Stimulated activated CD8-positive, alpha-beta memory T cell treated with anti-CD3 and anti-CD28 coated beads, Interleukin-12 subunit alpha, Interleukin-12 subunit beta, amount 100 ng/mL, for 24 hours (primary cell): ENCODE results near the gene HMX2.
"Not testable (repeated sequence)": the region's sequence is repeated elsewhere in the genome, so short reads cannot be mapped to it uniquely, and the experiment has no call there.

Experiments
- DNase-seq: peaks from one replicate; pipeline ENCODE4 v3.0.0-alpha.2; 2020; ENCODE audit errors: extremely low read depth

HMX2 gene

GRCh38 chr10:123150986-123151736, 3.2 kb downstream of the HMX2 start:
- DNase-seq = no peak

GRCh38 chr10:123151737-123152135, 3.8 kb downstream of the HMX2 start:
- no peak for DNase-seq

GRCh38 chr10:123153486-123154091, 5.7 kb downstream of the HMX2 start:
- no peak for DNase-seq

GRCh38 chr10:123154092-123154710, 6.3 kb downstream of the HMX2 start, which contains the start of gene BUB3:
TSS of gene BUB3 (plus strand) at chr10:123154402. CDS start at chr10:123154918, 516 bp downstream.
- peak; percentile 80 for DNase-seq

- DNase-seq = no peak
Measured at GRCh38 chr10:123154711-123155505, 7.0 kb downstream of the HMX2 start.

GRCh38 chr10:123156078-123156477, 8.1 kb downstream of the HMX2 start:
- DNase-seq = no peak

GRCh38 chr10:123157210-123157609, 9.3 kb downstream of the HMX2 start:
- no peak for DNase-seq

GRCh38 chr10:123158682-123159081, 10.7 kb downstream of the HMX2 start:
- DNase-seq = no peak

- no peak for DNase-seq
Measured at GRCh38 chr10:123160311-123160980, 12.5 kb downstream of the HMX2 start.

GRCh38 chr10:123164319-123164718, 16.4 kb downstream of the HMX2 start:
- no peak for DNase-seq

GRCh38 chr10:123165445-123166072, 17.6 kb downstream of the HMX2 start:
- DNase-seq = no peak

GRCh38 chr10:123166618-123167017, 18.7 kb downstream of the HMX2 start:
- DNase-seq = no peak

- DNase-seq = no peak
Measured at GRCh38 chr10:123170961-123171360, 23.0 kb downstream of the HMX2 start.

GRCh38 chr10:123171616-123172015, 23.7 kb downstream of the HMX2 start:
- DNase-seq = not testable (repeated sequence)

GRCh38 chr10:123175389-123176387, 27.8 kb downstream of the HMX2 start:
- DNase-seq = no peak

- DNase-seq = not testable (repeated sequence)
Measured at GRCh38 chr10:123178390-123178789, 30.5 kb downstream of the HMX2 start.

- no peak for DNase-seq
Measured at GRCh38 chr10:123180101-123181090, 32.5 kb downstream of the HMX2 start.

GRCh38 chr10:123183724-123184123, 35.8 kb downstream of the HMX2 start:
- DNase-seq = no peak

GRCh38 chr10:123187781-123188180, 39.8 kb downstream of the HMX2 start:
- no peak for DNase-seq
